Effector CD4-positive, alpha-beta T cell (primary cell): ENCODE measurements around the gene POC1A.

ENCODE experiments used
- DNase-seq: peaks from one replicate; pipeline ENCODE4 v3.0.0-alpha.2; 2020

Gene POC1A

GRCh38 chr3:52099001-52099401, 55.2 kb downstream of the POC1A start:
- no peak for DNase-seq

DNA sequence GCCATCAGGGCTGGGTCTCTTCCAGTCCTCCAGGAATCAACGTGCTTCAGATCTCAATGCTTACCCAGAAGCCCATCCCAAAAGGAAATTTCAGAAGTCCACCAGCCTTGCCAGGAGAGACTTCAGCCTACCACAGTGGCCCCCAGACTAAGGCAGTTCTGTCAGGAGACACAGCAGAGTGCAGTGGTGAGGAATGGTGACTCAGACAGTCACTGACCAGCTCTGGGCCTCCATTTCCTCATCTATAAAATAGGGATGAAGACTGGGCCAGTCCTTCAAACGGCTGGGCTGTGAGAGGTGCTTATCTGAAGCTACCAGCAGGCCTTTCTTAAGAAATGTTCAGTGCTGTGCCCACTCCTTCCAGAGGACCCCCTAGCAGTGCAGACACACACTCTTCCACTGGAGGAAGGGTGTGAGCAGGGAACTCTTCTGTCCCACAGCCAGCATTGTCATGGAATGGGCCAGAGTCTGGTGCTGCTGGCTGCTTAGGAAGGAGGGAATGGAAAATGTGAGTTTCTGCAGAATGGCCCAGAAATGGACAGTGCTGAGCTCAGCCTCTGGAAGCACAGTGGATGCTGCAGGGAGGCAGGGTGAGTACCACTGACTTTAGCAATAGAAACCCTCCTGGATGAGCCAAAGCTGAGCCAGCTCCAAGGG, 56.2 kb downstream of the POC1A start:
- no peak for DNase-seq

DNA sequence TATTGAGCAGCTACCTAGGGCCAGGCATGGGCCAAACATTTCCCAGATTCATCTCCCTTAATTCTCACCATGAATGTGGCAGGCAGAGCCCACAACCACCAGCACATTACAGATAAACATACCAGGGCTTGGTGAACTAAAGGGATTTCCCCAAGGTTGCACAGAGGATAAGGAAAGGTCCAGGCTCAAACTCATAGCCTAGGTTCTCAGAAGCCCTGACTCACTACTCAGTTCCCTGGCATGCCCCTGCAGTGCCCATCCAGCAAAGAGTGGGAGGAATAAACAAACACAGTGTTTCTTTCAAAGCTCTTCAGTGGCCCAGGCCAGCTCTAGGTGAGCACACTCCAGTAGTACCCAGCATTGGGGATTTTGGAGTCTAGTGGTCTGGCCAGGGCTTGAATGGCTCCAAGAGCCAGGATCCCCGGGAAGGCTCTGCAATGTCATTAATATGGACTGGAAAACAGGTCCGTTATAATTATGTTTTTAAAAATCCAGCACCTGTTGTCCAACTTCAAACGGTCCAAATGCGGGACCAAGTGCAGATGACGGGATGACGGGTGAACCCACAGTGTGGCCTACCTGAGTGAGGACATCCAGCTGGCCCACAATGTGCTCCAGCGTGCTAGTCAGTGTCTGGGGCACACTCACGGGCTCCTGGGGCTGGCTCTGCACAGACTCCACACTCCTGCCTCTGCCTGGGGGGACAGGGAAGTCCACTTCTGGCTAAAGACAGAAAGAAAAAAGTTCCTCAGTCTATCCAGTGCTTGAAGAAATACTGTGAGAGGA, 58.0 kb downstream of the POC1A start:
- DNase-seq = no peak

GRCh38 chr3:52094571-52095485, 59.4 kb downstream of the POC1A start:
- DNase-seq = no peak

DNA sequence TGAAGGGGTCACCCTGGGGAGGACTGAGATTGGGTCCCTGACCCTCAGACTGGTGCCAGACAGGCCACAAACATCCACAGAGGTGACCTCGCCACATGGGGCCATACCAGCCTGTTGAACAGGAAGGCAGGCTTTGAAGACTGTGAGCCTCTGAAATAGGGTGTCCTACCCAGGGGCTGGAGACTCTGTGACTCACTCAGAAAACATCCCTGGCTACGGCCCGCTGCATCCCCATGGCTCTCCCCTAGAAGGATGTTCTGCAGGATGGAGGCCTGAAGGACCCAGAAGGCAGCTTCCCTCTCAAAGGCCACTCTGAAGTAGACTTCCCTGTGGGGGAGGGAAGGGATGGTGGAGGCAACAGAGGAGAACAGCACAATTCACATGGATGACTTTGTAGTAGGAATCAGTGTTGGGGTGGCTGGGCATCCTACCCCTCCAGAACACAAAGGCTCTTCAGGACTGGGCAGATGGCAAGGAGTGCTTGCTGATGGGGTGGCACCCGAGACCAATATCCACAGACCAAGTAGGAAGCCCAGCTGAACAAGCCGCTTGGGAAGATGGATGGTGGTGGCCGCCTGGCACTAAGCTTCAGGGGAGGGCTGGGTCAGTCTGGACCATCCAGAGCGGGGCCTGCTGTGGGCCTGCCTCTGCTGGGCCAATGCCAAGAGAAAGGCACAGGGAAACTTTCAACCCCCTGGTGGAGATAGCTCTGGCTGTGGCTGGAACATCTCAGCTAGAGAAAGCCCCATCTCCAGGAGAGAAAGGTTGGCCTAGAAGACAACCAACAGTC, 60.3 kb downstream of the POC1A start:
- DNase-seq = no peak

DNA sequence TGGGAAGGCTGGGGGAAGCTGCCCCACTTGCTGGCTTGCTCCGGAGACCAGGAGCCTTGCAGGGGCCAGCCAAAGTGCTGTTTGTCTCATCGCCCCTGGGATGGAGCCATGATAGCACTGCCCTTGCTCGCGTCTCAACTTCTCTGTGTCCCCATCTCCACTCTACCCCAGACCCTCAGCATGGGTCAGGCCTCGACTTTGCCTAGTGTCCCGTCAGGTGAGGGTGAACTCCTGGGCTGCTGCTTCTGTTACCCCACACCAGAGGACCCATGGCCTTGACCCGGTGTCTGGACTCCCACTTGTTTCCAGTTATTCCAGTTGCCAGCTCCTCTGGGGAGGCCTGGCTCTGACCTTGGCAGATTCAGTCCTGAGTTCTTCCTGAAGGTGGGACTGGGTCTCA, 61.3 kb downstream of the POC1A start:
- no peak for DNase-seq

GRCh38 chr3:52092271-52092660, 62.0 kb downstream of the POC1A start:
- no peak for DNase-seq

DNA sequence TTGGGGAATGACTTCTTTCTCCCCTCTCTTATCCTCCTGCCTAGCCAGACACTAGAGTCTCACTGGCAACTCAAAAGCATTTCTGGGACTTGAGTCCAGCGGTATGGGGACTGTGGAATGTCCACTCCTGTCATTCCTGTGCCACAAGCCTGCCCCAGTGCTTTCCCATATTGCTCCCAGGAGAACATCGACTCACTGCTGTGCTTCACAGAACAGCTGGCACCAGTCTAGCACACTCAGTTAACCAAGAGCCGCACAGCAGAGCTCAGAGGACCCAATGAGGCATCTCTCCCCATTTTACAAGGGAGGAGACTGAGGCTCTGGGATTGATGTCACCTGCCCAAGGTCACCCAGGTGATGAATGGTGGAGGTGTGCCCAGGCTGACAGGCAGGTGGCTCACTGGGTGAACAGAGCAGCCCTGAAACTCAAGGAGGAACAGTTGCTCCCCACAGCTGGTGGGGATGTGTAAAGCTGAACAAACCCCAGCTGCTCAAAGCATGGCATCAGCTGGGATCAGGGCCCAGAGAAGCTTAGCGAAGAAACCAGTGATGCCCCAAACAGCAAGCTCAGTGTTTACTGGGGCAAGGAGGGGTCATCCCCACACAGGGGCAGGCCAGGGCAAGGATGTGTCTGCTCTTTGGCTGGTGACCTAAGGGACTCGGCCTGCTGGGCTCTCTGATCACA, 62.5 kb downstream of the POC1A start:
- DNase-seq = no peak

DNA sequence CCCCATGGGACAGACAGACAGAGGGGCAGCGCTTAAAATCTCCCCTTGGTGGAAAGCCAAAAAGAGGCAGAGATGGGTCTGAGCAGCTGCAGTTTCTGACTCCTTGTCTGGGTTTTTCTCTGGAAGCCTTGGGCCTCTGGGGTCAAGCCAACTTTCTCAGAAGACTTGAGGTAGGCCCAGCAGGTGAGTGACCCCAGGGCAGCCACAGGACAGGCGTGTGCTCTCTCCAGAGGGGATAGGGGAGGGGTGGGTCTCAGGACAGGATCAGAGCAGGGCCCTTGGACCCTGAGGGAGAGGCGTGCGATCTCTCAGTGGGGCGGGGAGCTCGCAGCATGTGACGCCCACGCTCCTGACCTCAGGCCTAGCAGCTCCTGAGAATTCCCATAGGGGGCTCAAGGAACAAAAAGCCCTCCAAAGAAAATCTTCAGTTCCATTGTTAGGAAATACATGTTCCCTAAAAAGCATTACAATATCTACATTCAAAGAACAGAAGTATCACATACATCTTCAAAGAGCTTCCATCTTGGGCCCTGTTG, 63.2 kb downstream of the POC1A start:
- DNase-seq = no peak

- no peak for DNase-seq
Measured at GRCh38 chr3:52090131-52090932, 63.9 kb downstream of the POC1A start.

DNA sequence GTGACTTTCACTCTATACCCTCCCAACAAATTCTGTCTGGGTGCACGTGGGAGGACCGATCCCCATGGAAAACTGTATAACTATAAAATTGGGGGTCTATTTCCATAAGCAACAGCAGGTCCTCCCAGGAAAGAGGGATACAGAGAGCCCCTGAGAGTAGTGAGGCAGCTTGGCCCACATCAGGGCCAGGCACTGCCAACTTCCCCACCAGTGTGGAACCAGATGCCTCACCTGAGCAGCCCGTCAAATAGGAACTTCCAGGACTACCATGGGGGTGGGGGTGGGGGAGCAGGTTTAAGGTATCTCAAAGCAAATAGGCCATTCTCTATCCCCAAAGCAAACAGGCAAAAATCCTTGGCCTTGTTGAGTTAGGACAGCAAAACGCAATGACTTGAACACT, 64.5 kb downstream of the POC1A start:
- no peak for DNase-seq

DNA sequence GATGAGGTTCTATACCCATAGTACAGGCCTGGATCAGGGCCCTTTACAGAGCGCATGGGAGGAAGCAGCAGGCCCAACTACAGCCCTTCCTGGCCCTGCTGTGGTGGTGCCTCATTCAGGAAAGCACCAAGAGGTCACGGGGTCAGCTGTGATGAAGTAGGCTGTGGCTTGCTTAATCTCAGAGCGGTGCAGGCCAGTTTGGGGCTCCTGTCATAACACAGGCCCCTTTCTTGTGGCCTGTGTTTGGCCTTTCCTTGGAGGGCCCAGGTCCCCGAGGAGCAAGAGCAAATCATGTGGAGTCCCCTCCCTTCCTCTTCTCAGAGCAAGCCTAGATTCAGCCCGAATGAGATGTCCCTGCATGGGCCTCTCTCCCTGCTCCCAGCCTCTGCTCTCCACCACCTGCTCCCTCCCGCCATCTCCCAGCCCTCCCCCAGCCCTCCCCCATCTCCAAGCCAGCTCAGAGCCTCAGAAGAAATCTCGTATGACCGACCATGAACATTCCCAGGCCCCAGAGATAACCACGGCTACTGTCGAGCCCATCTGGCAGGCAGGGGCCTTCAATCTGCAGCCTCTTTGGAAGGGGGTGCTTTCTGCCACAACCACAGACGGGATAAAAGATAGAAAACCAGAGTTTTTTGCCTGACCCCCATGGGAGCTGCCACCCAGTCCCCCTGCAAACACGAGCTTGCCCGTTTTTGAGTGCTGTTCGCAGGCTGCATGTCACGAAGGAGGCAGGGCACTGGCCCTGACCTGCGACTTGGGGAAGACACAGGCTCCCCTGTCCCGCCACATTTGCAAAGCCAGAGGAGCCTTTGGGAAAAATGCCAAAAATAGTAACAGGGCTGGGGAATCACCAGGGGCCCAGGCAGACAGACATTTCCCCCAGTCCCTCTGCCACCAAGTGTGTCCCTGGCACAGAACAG, 65.5 kb downstream of the POC1A start:
- no peak for DNase-seq

DNA sequence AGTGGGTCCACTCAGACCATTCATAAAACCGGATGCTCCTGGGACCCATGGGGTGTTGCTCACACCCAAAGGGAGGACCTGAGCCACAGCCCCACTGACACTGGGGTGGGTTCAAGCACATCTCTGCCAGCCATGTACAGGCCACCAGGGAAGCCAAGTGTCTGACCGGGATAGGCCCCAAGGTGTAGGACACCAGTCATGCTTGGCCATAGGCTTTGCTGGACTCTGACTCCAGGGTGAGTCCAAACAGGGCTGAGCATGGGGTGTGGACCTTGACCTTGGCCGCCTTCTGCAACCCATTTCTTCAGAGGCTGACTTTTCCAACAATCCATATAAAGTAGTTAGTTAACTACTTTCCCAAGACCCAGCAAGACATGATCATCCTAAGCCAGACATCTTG, 66.5 kb downstream of the POC1A start:
- no peak for DNase-seq

- no peak for DNase-seq
Measured at GRCh38 chr3:52086976-52087663, 67.1 kb downstream of the POC1A start.

GRCh38 chr3:52086461-52086860, 67.8 kb downstream of the POC1A start:
- no peak for DNase-seq

DNA sequence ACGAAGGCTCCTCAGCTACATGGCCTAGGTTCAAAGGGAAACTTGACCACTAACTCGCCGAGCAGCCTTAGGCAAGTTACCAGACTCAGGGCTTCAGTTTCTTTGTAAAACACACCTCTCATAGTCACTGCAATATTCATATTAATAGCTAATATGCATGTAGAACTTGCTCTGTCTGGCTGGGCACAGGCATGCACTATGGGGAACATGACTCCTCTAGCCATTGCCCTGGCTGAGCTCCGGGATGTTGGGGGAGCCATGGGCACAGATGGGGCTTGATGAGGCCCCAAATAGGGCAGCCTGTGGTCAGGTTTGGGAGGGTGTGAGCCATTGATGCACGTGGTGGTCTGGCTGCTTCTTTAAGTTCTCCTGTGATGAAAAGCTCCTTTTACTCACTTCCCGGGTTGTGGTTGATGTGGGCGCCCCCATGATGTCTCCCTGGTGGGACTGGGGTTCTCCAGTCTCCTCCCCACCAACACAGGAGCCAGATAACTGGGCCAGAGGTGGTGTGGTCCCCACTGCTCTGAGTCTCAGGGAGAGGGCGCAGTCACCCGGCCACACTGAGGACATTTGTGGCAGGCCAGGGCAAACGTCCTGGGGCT, 68.4 kb downstream of the POC1A start:
- DNase-seq = no peak

GRCh38 chr3:52084954-52085680, 69.1 kb downstream of the POC1A start:
- DNase-seq = no peak
